Activated CD8-positive, alpha-beta memory T cell treated with anti-CD3 and anti-CD28 coated beads, Interleukin-2, amount 50 U/mL, for 48 hours (primary cell): Measurements from ENCODE around the gene NADSYN1.
A peak's percentile ranks its signal among the peaks of the same experiment; 100 is the strongest.
"Not testable (repeated sequence)": the region's sequence is repeated elsewhere in the genome, so short reads cannot be mapped to it uniquely, and the experiment has no call there.

Experiments
- DNase-seq: peaks from one replicate; pipeline ENCODE4 v3.0.0-alpha.2; 2020

The NADSYN1 gene

DNA sequence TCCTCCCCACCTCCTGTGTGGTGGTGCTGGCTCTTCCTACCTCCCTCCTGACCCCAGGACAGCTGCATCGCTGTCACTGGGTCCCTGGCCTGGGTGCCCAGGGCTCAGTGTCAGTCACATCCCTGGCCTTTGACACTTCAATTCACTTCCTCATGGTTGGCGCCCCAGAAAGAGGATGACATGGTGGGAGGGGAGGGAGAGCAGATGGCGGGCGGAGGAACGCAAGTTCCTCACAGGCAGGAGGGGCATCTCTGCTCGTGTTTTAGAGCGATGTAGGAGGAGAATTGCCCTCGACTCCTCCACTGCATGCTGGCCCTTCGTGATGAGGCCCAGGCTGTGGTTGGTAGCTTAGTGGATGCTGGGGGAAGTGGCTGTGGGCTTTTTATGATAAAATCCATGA lies 38.9 kb downstream of the NADSYN1 start:
- peak; percentile 15 for DNase-seq

DNA sequence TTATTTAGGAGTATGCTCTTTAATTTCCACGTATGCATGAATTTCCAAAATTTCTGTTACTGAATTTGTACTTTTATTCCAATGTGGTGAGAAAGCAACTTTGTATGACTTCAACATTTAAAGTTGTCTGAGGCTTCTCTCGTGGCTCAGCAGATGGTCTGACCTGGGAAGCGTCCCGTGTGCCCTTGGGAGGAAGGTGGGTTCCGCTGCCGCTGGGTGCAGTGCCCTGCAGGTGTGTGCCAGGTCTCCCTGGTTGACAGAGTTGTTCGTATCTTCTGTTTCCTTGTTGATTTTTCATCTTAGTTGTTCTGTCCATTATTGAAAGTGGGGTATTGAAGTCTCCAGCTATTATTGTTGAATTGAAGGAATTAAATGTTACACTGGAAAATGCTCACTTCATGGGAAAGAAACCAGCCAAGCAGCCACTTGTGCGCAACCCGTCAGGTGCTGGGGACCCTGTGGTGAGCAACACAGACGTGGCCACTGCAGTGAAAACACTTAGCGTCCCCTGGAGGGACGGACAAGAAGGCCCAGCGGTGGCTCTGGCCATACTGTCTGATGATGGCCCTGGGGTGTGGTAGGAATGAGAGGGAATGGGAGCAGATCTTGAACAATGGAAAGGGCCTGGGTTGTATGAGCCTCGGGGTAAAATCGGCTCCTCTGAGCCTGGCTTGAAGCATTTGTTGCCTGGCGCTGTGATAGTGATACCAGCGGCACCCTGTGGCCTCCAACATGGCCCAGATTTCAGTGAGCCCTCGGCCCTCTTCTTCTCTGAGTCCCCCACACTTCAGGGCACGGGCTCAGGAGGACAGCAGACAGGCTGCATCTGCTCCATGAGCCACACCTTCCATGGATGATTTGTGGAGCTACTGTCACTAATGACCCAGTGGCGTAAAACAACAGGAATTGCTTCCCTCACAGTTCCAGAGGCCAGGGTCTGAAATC lies 42.6 kb downstream of the NADSYN1 start:
- peak; percentile 23 for DNase-seq

DNA sequence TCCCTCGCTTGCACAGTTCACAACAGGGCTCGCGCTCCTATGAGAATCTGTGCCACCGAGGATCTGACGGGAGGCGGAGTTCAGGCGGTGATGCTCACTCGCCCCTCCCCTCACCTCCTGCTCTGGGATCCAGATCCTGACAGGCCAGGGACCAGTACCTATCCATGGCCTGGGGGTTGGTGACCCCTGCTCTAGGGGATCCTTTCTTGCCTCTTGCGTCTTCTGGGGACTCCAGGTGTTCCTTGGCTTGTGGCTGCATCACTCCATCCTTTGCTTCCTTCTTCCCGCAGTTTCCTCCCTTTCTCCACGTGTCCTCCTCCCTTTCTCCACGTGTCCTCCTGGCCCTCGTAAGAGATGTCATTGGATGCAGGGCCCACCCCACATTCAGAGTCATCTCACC lies 43.4 kb downstream of the NADSYN1 start:
- DNase-seq: no peak

DNA sequence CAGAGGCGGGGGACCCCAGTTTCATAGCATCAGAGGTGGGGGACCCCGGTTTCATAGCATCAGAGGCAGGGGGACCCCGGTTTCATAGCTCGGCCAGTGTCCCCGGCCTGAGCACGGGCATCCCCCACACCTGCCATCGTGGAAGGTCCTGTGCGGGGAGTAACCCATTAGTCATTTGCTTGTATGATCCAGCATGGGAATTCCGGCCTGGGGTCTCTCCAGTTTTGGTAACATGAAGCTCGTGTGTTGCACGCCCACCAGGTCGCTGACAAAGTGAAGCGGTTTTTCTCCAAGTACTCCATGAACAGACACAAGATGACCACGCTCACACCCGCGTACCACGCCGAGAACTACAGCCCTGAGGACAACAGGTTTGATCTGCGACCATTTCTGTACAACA lies 45.1 kb downstream of the NADSYN1 start:
- DNase-seq: peak; percentile 23

DNA sequence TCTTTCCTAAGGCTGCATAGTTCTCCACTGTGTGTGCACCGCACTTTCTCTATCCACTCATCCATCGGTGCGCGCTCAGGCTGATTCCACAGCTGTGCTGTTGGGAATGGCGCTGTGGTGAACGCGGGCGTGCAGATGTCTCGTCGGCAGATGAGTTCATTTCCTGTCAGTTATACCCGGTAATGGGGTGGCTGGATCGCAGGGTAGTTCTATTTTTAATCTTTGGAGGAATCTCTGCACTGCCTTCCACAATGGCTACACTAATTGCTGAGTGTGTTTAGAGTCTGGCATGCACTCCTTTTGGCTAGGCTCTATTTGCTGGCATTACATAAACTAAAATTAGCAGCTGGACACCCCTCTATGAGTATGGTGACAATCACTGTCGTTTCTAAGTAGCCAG lies 46.1 kb downstream of the NADSYN1 start:
- DNase-seq: peak; percentile 17

DNA sequence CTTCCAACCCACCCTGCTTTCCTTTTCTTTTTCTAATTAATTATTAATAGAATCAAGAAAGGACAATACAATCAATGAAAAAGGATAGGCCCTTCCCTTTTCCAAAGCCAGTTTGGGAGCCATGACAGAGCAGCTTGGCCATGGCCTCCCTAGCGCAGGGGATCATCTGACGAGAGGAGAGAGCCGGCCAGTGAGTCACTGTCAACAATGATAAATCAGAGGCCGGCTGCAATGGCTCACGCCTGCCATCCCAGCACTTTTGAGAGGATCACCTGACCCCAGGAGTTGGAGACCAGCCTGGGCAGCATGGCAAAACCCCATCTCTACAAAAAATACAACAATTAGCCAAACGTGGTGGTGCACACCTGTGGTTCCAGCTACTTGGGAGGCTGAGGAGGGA lies 46.5 kb downstream of the NADSYN1 start:
- DNase-seq: no peak

DNA sequence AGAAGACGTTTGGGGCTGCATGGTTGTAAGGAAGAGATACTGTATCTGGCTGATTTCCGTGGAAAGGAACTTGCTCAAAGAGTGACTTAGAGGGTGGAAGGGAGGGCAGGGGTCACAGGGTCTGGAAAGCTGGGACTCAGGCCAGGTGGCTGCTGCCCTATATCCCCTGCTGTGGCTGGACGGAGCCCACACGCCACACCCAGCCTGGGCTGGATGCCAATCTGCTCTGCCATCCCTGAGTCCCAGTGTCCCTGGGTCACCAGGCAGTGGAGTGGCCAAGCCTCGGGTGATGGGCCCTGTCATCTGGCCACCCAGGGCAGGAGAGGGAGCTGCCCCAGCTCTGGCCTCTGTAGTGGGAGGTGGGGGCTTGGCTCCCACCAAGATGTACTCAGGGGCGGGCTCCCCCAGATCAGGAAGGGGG lies 47.6 kb downstream of the NADSYN1 start:
- peak; percentile 40 for DNase-seq

DNA sequence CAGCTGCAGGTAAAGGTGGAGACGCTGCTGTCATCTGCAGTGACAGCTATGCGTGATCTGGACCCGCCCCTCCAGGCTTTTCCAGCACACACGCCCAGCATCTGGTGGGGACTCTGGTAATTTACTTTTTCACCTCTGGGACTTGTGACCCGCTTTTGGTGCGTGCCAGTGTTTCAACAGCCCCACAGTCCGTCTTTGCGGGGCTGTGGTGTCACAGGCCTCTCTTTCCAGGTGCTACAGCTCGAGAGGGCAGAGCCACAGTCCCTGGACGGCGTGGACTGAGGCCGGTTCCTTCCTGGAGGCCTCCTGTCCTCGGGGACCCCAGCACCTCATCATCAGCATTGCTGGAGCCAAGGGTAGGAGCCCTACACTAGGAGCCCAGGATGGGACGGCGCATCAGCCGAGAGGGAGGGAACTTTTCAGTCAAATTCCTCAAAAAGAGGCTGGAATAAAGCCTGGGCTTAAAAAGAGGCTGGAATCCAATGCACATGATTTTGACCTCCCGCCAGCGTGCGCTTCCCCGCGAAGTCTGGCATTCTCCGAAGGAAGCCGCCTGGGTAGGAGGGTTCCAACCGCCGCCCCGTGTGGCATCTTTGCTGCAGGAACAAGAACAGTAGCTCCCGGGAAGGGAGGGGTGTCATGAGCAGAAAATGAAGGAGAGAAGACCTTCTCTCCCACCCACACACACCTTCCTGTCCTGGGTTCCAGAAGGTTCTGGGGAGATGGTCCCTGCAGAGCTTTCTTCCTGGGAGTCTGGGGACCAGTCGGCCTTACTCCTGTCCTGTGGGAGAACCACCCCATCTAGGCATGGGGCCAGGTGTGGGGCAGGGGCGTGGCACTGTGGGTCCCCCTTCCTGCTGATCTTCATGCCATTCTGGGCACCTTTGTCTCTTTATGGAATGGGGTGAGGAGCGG lies 48.3 kb downstream of the NADSYN1 start:
- peak; percentile 22 for DNase-seq

DNA sequence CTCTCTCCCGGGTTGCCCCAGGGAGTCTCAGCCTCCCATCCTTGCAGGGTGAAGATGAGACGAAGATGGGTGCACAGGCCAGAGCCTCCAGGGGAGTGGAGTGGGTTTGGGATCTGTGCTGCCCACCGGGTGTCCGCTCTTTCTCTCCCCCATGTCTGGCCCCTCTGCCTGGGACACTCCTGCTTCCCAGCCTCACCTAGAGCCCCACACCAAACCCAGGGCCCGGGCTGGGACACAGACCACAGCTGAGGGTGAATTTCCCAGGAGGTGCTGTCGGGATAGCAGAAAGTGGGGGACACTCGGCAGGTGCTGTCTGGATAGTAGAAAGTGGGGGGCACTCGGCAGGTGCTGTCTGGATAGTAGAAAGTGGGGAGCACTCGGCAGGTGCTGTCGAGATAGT lies 49.0 kb downstream of the NADSYN1 start:
- DNase-seq: no peak

DNA sequence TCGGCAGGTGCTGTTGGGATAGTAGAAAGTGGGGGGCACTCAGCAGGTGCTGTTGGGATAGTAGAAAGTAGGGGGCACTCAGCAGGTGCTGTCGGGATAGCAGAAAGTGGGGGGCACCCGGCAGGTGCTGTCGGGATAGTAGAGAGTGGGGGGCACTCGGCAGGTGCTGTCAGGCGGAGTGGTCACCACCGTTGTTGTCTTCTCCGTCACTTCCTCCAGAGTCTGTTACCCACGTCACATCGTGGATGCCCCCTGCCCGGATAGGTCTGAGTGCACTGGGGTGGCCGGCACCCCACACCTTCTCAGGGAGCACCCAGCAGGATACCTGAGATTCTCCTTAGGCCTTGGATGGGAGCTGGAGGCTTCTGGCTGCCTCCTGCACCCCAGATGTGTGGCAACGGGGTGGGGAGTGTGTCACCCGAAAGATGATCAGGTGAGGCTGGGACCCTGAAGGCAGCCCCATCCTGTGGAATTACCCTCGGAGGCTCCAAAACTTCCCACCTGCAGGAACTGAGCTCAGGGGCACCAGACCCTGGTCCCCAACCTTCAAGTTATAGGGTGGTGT lies 50.0 kb downstream of the NADSYN1 start:
- peak; percentile 29 for DNase-seq

DNA sequence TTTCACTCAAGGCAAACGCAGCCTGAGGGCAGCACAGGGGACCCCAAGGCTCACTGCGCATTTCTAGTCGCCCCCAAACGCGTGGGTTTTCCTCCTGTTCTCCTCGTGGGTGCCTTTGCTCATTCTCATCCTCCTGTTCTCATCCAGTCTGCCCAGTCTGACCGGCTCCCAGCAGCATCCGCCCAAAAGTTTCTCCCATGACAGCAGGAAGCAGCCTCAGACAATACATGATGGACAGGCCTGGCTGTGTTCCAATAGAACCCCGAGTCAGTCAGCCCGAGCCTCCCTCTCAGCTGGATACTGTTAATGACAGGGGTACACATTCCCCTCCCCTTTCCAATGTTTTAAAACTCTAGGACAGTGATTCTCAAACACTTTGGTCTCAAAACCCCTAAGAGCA lies 51.5 kb downstream of the NADSYN1 start:
- DNase-seq: peak; percentile 8

DNA sequence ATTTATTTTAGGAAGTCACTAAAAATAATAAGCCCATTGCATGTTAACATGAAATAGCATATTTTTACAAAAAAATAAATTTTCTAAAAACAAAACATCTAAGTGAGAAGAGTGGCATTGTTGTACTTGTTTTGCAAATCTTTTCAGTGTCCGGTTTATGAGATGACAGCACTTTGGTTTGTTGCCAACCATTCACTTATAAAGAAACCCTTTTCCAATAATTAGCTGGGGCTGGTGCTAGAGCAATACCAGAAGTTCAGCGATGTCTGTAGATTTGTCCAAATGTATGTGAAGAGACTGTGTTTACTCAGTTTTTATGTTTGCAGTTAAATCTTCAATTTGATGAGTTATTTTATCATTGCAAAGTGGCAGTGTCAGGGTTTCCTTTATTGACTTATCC lies 52.0 kb downstream of the NADSYN1 start:
- no peak for DNase-seq

DNA sequence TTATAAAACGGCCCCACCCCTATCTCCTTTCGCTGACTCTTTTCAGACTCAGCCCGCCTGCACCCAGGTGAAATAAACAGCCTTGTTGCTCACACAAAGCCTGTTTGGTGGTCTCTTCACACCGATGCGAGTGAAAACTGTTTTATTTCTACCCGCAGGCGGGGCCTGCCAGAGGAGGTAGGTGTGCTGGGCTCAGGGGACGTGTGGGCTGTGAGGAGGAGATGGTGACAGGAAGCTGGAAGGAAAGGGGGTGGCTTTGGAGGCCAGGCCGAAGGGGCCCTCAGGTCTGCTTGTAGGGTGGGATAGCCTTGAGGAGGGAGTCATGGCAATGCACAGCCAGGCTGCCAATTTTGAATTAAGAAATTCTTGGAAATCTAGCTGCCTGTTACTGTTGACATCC lies 52.8 kb downstream of the NADSYN1 start:
- DNase-seq: peak; percentile 20

DNA sequence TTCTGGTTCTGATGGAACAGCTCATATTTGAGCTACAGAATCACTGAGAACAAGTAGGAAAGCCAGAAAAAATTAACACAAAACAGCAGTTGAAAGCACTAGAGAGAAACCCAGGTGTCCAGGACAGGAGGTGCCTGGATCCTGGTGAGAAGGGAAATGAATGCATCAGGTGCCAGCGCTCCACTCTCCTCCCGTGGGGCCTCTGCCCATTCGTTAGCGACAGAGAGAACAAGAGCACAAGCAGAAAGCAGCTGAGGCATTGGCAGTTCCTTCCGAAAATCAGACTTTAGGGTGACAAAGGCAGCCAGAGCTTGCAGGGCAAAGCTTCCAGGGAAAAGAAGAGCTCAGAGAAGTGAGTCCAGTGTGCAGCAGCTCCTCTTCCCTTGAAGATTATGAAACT lies 54.1 kb downstream of the NADSYN1 start:
- DNase-seq: no peak

DNA sequence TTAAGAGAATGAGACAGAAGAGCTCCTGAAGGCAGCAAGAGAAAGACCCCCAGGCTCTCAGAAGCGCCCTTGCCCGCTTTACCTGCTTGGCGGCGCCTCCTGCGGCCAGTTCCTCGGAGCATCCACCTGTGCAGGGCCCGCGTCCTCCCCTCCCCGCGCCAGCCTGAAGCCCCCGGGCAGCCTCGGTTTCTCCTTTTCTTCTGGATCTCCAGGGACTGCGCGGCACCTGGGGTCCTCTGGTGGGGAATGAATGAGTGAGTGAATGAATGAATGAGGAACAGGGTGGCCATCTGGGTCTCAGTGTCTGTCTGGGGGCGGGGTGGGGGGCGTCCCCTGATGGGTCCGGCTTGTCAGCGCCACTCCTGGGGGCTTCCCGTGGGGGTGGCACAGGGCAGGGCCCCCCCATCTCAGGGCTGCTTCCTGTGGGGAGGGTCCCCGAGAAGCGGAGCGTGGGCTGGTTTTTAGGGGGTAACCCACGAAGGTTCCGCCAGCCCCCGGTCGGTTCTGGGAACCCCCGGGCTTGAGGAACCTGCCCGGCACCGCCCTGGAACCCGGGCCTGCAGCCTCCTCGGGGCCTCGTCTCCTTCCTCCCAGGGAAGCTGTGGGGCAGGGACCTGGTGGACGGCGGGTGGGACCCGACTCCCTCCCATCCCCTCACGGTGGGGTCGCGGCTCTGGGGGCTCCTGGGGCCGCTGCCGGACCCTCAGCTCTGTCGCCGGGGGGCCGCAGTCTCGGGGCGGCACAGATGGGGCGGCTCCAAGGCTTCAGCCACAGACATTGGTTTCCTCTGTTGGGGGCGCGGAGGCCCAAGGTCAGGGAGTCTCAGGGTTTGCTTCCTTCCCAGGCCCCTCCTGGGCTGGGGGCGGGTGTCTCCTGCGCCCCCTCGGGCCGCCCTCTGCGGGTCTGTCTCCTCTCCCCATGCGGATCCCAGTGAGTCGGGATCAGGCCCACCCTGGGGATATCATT lies 65.8 kb downstream of the NADSYN1 start:
- DNase-seq: peak; percentile 33

DNA sequence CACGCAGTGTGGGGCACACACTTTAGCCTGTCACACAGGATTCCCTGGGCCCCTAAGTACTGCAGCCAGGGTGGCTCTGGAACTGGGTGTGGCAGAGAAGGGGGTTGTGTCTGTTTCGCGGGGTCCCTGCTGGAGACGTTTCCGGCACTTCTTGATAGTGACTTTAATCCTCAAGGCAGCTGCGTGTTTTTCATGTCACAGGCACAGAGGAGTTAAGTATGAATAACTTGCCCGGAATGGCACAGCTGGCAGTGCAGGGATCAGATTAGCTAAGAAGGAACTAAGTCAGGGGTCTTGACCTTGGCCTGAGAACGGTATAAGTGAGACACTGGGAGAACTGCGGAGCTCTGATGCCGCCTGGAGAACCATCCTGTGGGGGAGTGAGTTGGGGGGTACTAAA lies 66.5 kb downstream of the NADSYN1 start:
- peak; percentile 32 for DNase-seq

DNA sequence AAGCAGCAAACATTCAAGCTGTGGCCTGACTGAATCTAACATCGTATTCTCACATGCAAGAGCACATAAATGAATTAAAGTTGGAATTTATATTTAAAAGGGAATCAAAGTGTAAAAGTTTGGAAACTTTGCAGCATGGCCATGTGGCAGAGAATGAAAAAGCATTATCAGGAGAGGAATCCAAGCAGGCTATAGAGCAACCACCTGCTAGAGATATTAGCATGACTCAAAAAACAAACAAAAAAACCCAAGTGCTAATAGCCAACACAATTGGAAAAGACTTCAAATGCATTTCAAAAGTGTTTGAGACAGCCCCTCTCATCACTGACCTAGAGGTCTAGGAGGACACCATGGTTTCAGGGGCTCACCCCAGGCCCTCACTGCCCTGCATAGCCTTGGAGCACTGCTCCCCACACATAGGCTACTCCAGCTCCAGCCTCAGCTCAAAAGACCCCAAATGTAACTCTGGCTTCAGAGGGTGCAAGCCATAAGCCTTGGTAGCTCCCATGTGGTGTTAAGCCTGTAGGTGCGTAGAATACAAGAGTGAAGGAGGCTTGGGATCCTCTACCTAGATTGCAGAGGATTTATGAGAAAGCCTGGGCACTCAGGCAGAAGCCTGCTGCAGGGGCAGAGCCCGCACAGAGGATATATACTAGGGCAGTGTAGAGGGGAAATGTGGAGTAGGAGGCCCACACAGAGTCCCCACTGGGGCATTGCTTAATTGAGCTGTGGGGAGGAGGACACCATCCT lies 72.4 kb downstream of the NADSYN1 start:
- no peak for DNase-seq

DNA sequence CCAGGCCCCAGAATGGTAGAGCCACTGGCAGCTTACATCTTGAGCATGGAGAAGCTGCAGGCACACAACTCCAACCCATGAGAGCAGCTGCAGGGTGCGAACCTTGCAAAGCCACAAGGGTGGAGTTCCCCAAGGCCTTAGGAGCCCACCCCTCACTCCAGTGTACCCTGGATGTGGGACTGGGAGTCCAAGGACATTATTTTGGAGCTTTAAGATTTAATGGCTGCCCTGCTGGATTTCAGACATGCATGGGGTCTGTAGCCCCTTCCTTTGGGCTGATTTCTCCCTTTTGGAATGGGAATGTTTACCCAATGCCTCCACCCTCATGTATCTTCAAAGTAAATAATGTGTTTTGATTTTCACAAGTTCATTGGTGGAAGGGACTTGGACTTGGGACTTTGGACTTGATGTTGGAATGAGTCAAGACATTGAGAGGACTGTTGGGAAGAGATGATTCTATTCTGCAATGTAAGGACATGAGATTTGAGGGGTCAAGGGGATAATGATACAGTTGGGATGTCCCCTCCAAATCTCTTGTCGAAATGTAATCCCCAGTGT lies 73.0 kb downstream of the NADSYN1 start:
- DNase-seq: no peak

DNA sequence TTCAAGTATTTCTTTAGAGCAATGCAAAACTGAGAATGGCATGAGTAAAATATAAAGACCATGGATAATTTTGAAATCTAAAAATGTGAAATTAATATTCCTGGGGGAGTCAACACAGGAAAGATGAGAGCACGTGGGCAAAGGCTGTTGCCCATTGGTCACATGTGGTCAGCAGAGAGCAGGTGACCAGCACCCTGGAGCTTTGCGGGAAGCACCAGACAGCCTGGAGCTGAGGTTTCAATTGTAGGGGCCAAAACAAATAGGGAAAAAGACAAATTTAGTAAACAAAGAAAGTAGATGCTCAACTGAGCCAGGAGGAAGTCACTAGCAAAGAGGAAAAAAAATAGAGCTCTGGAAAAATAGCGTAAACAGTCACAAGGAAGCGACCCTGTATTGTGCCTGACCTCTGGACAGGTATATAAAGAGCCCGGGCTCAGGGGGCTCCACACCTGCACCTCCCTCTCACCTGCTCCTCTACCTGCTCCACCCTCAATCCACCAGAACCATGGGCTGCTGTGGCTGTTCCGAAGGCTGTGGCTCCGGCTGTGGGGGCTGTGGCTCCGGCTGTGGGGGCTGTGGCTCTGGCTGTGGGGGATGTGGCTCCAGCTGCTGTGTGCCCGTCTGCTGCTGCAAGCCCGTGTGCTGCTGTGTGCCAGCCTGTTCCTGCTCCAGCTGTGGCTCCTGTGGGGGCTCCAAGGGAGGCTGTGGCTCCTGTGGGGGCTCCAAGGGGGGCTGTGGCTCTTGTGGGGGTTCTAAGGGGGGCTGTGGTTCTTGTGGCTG lies 74.0 kb downstream of the NADSYN1 start, which contains the start of gene KRTAP5-7:
TSS of gene KRTAP5-7 (plus strand) at position 472 of the 780 bp plus-strand sequence. CDS start at position 506, 34 bp downstream.
- DNase-seq: not testable (repeated sequence)
